ENCODE data around the gene SIGLEC9. TPM values are rescaled to one million over a fixed set of nuclear protein-coding genes. Genes with fewer than 3 reads are reported as not detected.

SIGLEC9 gene
- total RNA-seq, 1 donor from 2014 or later, result not detected

DNA sequence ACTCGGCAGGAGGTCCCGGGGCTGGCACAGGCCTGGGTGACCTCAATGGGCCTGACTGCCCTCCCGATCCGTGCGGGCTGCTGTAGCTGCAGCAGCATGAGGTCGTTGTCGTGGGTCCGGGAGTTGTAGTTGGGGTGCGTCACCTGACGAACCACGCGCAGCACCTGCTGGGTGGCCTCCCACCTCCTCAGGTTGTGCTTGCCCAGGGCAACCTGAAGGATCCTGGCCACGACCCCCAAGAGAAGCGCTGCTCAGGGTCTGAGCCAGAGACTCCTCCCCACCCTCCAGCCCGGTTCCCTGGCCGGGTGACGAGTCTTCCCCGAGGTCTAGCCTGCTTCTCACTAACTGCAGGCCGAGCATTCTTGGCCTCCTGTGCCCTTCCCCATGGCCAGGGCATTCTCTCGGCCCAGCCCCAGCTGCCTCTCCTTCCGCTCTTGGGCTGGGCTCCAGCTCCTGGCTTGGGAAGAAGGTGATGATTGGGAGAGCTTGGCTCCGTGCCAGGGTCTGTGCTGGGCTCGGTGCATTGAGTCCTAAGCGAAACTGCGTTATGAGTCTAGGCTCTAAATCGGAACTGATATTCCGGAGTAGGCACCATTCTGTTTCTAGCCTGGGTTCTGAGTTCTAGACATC, 45.1 kb upstream of the SIGLEC9 start:
- no peak overlapping the region for H3K4me3 Mint-ChIP-seq (ENCODE audit: unreplicated experiment)
- H3K4me1 Mint-ChIP-seq (ENCODE audit: unreplicated experiment), result no peaks in the 10 kb centered on the region
- no peaks in the 10 kb centered on the region for H3K27me3 Mint-ChIP-seq (ENCODE audit: unreplicated experiment)
- no peaks in the 10 kb centered on the region for H3K36me3 Mint-ChIP-seq (ENCODE audit: unreplicated experiment)
- H3K27ac Mint-ChIP-seq (ENCODE audit: unreplicated experiment), result no peak overlapping the region
- DNase-seq (ENCODE audit: extremely low spot score, unreplicated experiment), result no peak
- peaks cover 5% of the 10 kb centered on the region for H3K9me3 Mint-ChIP-seq (ENCODE audit: unreplicated experiment)
- TF ChIP-seq, protein P1, sequence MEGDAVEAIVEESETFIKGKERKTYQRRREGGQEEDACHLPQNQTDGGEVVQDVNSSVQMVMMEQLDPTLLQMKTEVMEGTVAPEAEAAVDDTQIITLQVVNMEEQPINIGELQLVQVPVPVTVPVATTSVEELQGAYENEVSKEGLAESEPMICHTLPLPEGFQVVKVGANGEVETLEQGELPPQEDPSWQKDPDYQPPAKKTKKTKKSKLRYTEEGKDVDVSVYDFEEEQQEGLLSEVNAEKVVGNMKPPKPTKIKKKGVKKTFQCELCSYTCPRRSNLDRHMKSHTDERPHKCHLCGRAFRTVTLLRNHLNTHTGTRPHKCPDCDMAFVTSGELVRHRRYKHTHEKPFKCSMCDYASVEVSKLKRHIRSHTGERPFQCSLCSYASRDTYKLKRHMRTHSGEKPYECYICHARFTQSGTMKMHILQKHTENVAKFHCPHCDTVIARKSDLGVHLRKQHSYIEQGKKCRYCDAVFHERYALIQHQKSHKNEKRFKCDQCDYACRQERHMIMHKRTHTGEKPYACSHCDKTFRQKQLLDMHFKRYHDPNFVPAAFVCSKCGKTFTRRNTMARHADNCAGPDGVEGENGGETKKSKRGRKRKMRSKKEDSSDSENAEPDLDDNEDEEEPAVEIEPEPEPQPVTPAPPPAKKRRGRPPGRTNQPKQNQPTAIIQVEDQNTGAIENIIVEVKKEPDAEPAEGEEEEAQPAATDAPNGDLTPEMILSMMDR (IDR thresholded peaks at IDR 0.05), result no peak

DNA sequence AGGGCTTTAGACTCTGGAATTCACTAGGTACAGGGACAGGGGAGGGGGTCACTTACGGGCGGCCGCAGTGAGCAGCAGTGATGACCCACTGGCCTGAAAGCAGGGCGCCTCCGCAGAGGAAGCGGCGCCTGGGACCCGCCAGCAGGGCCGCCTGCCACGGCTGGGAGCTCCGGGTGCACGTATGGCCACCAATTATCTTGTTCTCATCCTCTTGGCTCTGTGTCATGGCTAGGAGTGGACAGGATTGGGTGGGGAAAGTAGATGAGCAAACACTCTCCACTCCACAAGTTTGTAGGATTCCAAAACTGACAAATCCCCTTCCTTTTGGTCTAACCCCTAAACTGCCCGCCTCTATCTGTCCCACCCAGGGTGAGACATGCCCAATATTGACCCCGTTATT, 43.2 kb upstream of the SIGLEC9 start:
- TF ChIP-seq, protein P1 (IDR thresholded peaks at IDR 0.05), result no peak
- Mint-ChIP-seq H3K4me1 (ENCODE audit: unreplicated experiment) (no peaks in the 10 kb centered on the region), H3K36me3 (ENCODE audit: unreplicated experiment) (no peaks in the 10 kb centered on the region), H3K4me3 (ENCODE audit: unreplicated experiment) (no peak overlapping the region), H3K9me3 (ENCODE audit: unreplicated experiment) (peaks cover under 1% of the 10 kb centered on the region), H3K27ac (ENCODE audit: unreplicated experiment) (no peak overlapping the region), H3K27me3 (ENCODE audit: unreplicated experiment) (no peaks in the 10 kb centered on the region)
- no peak for DNase-seq (ENCODE audit: extremely low spot score, unreplicated experiment)

DNA sequence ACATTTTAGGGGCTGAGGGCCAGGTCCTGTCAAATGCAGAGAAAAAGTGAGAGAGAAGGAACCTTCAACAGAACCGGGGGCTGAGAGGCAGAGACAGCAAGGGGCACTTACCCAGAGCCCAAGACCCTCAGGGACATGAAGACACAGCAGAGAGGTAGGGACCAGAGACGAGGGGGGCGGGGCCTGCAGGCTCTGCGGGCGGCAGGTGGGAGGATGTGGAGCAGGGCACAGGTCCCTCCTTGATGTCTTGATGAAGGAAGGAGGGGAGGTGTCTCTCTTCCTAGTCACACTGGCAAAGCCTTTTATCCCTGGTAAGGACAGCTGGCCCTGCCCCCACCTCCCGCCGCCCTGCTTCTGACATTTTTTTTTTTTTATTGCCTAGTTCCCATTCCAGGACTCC, 42.1 kb upstream of the SIGLEC9 start, which contains the start of gene KLK14:
KLK14 (minus strand) TSS at position 277 of the 400 bp plus-strand sequence; CDS start at position 4, 273 bp downstream.
- Mint-ChIP-seq H3K9me3 (ENCODE audit: unreplicated experiment) (no peaks in the 10 kb centered on the region), H3K4me3 (ENCODE audit: unreplicated experiment) (no peak within 1 kb of the TSS), H3K36me3 (ENCODE audit: unreplicated experiment) (no peaks in the 10 kb centered on the region), H3K27me3 (ENCODE audit: unreplicated experiment) (no peaks in the 10 kb centered on the region), H3K27ac (ENCODE audit: unreplicated experiment) (no peak within 1 kb of the TSS), H3K4me1 (ENCODE audit: unreplicated experiment) (no peaks in the 10 kb centered on the region)
- DNase-seq (ENCODE audit: extremely low spot score, unreplicated experiment), result no peak
- TF ChIP-seq, protein P1 (IDR thresholded peaks at IDR 0.05), result no peak

DNA sequence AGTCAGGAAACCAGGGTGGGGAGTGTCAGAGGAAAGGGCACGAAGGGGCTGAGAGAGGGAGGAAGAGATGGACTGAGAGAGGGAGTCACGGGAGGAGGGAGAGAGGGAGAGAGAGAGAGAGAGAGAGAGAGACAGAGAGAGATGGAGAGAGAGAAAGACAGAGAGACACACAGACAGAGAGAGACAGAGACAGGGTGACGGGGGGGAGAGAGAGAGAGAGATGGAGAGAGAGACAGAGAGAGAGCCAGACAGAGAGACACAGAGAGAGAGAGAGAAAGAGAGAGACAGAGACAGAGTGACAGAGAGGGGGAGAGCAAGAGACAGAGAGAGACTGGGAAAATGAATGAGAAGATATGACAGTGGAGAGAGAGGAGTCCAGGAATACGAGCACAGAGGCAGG, 41.5 kb upstream of the SIGLEC9 start:
- DNase-seq (ENCODE audit: extremely low spot score, unreplicated experiment), result no peak
- H3K27me3 Mint-ChIP-seq (ENCODE audit: unreplicated experiment), result no peaks in the 10 kb centered on the region
- H3K36me3 Mint-ChIP-seq (ENCODE audit: unreplicated experiment), result no peaks in the 10 kb centered on the region
- H3K4me3 Mint-ChIP-seq (ENCODE audit: unreplicated experiment), result no peak overlapping the region
- no peaks in the 10 kb centered on the region for H3K4me1 Mint-ChIP-seq (ENCODE audit: unreplicated experiment)
- no peaks in the 10 kb centered on the region for H3K9me3 Mint-ChIP-seq (ENCODE audit: unreplicated experiment)
- TF ChIP-seq, protein P1 (IDR thresholded peaks at IDR 0.05), result no peak
- no peak overlapping the region for H3K27ac Mint-ChIP-seq (ENCODE audit: unreplicated experiment)

DNA sequence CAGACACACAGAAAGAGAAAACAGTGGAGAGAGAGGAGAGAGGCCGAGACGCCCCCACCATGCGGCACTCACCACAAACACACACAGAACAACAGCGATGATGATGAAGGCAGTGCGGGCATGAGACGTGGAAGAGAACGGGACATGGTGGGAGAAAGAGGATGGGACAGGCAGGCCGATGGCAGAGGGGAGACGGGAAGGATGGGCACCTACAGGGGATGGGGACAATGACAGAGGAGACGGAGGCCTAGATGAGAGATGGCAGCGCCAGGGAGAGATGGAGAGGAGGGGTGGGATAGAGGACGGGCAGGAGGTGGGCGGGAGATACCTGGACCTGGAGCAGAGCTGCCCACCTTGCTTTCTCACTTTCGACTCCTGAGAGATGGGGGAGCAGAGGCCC, 40.9 kb upstream of the SIGLEC9 start:
- TF ChIP-seq, protein P1 (IDR thresholded peaks at IDR 0.05), result no peak
- no peak overlapping the region for H3K4me3 Mint-ChIP-seq (ENCODE audit: unreplicated experiment)
- H3K4me1 Mint-ChIP-seq (ENCODE audit: unreplicated experiment), result no peaks in the 10 kb centered on the region
- H3K27me3 Mint-ChIP-seq (ENCODE audit: unreplicated experiment), result no peaks in the 10 kb centered on the region
- H3K27ac Mint-ChIP-seq (ENCODE audit: unreplicated experiment), result no peak overlapping the region
- H3K9me3 Mint-ChIP-seq (ENCODE audit: unreplicated experiment), result no peaks in the 10 kb centered on the region
- no peak for DNase-seq (ENCODE audit: extremely low spot score, unreplicated experiment)
- H3K36me3 Mint-ChIP-seq (ENCODE audit: unreplicated experiment), result no peaks in the 10 kb centered on the region

Data from osteocyte (in vitro differentiated cells).